SK-N-SH (cell line): ENCODE data around the gene FOXA2.

Source experiments
- CHD2 ChIP-seq: fragments of 150-350 bp; IDR thresholded peaks from 2 replicates; pipeline ENCODE4 v1.6.1; 2018; ENCODE audit warnings: low read length; ENCODE audit not compliant: partially characterized antibody
- EP300 ChIP-seq, 2 experiments: IDR thresholded peaks; 2 replicates each; pipeline versions ENCODE4 v1.4.0 to v1.6.1; 2012; ENCODE audit warnings: borderline replicate concordance in 1 of 2, low read depth in 1 of 2, low read length in 1 of 2
- FOXJ3 ChIP-seq: sonication (generic); formaldehyde crosslinking; IDR thresholded peaks from 2 replicates; pipeline ENCODE4 v1.5.1; 2020; ENCODE audit warnings: mild to moderate bottlenecking, missing genetic modification reagents
- GABPA ChIP-seq: IDR thresholded peaks from 2 replicates; pipeline ENCODE4 v1.4.0; 2012; ENCODE audit warnings: low read depth, mild to moderate bottlenecking
- MXI1 ChIP-seq: IDR thresholded peaks from 2 replicates; pipeline ENCODE4 v1.6.1; 2012; ENCODE audit warnings: mild to moderate bottlenecking, low read depth, low read length, improper control_type of control experiment
- RFX5 ChIP-seq: IDR thresholded peaks from 2 replicates; pipeline ENCODE4 v1.6.1; 2012; ENCODE audit warnings: mild to moderate bottlenecking, improper control_type of control experiment, low read length
- TF ChIP-seq, protein P1 (sequence below): fragments of 200-600 bp; sonication (generic); IDR thresholded peaks from 2 replicates; pipeline ENCODE4 v1.6.1; 2017; ENCODE audit warnings: antibody characterized with exemption, mild to moderate bottlenecking, moderate library complexity
- TF ChIP-seq, protein P2 (sequence below): fragments of 150-350 bp; IDR thresholded peaks from 2 replicates; pipeline ENCODE4 v1.6.1; 2017; ENCODE audit warnings: antibody characterized with exemption, low read length, low read depth, borderline replicate concordance

DNA sequence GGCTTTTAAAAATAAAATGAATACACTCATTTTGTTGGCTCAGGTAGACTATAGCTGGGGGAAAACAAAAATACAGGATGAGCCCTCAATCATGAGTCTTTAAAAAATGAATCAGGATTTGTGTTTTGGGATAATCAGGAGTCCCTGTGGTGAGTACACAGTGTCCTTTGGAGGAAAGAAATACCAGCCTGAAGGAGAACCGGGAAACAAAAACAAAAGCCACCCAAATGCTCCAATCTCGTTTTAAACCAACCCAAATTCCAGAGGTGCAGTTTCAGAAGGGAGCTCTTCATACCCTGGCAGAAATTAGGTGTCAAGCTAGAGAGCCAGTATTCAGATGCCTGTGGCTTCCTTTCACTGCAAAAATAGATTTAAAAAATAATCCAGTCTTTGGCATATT lies 23.3 kb upstream of the FOXA2 start:
- TF ChIP-seq, protein P1, sequence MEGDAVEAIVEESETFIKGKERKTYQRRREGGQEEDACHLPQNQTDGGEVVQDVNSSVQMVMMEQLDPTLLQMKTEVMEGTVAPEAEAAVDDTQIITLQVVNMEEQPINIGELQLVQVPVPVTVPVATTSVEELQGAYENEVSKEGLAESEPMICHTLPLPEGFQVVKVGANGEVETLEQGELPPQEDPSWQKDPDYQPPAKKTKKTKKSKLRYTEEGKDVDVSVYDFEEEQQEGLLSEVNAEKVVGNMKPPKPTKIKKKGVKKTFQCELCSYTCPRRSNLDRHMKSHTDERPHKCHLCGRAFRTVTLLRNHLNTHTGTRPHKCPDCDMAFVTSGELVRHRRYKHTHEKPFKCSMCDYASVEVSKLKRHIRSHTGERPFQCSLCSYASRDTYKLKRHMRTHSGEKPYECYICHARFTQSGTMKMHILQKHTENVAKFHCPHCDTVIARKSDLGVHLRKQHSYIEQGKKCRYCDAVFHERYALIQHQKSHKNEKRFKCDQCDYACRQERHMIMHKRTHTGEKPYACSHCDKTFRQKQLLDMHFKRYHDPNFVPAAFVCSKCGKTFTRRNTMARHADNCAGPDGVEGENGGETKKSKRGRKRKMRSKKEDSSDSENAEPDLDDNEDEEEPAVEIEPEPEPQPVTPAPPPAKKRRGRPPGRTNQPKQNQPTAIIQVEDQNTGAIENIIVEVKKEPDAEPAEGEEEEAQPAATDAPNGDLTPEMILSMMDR = no peak
- TF ChIP-seq RFX5 (no peak), EP300 (IDR thresholded peaks at IDR 0.05; ENCODE audit: borderline replicate concordance in 1 of 2, low read depth in 1 of 2, low read length in 1 of 2) (no peak), MXI1 (no peak), CHD2 (no peak), FOXJ3 (CRISPR knock-in tag) (no peak), GABPA (no peak)
- TF ChIP-seq, protein P2, sequence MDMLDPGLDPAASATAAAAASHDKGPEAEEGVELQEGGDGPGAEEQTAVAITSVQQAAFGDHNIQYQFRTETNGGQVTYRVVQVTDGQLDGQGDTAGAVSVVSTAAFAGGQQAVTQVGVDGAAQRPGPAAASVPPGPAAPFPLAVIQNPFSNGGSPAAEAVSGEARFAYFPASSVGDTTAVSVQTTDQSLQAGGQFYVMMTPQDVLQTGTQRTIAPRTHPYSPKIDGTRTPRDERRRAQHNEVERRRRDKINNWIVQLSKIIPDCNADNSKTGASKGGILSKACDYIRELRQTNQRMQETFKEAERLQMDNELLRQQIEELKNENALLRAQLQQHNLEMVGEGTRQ = no peak
